CD4-positive, alpha-beta T cell treated with Interleukin-15 for 4 hours (primary cell): Measurements from ENCODE around the gene PSMD5.
A peak's percentile ranks its signal among the peaks of the same experiment; 100 is the strongest.
"Not testable (repeated sequence)": the region's sequence is repeated elsewhere in the genome, so short reads cannot be mapped to it uniquely, and the experiment has no call there.

Experiments
- DNase-seq: peaks from one replicate; pipeline ENCODE4 v3.0.0-alpha.2; 2020; ENCODE audit warnings: low spot score

The PSMD5 gene

GRCh38 chr9:120807607-120808379, 34.9 kb downstream of the PSMD5 start:
- no peak for DNase-seq

- not testable (repeated sequence) for DNase-seq
Measured at GRCh38 chr9:120804784-120805363, 37.8 kb downstream of the PSMD5 start.

- DNase-seq: no peak
Measured at GRCh38 chr9:120801441-120801840, 41.3 kb downstream of the PSMD5 start.

GRCh38 chr9:120792898-120793765, 49.6 kb downstream of the PSMD5 start, which contains the start of gene FBXW2:
Gene FBXW2, minus strand, starts transcription at chr9:120793416. Its CDS starts 5,158 bp downstream, at chr9:120788258.
- peak; percentile 79 for DNase-seq

GRCh38 chr9:120791161-120791560, 51.6 kb downstream of the PSMD5 start:
- DNase-seq: no peak

- DNase-seq: no peak
Measured at GRCh38 chr9:120787933-120788332, 54.8 kb downstream of the PSMD5 start.

- no peak for DNase-seq
Measured at GRCh38 chr9:120783602-120784047, 59.1 kb downstream of the PSMD5 start.

GRCh38 chr9:120781236-120781635, 61.5 kb downstream of the PSMD5 start:
- DNase-seq: no peak

- no peak for DNase-seq
Measured at GRCh38 chr9:120780367-120780766, 62.4 kb downstream of the PSMD5 start.

GRCh38 chr9:120779227-120779626, 63.5 kb downstream of the PSMD5 start:
- DNase-seq: no peak

GRCh38 chr9:120778758-120779157, 64.0 kb downstream of the PSMD5 start:
- no peak for DNase-seq

GRCh38 chr9:120777229-120777628, 65.5 kb downstream of the PSMD5 start:
- DNase-seq: no peak

- DNase-seq: no peak
Measured at GRCh38 chr9:120776788-120777187, 65.9 kb downstream of the PSMD5 start.

GRCh38 chr9:120775859-120776258, 66.9 kb downstream of the PSMD5 start:
- no peak for DNase-seq

GRCh38 chr9:120774719-120775118, 68.0 kb downstream of the PSMD5 start:
- DNase-seq: no peak

GRCh38 chr9:120773256-120773655, 69.5 kb downstream of the PSMD5 start:
- DNase-seq: no peak

GRCh38 chr9:120770931-120771330, 71.8 kb downstream of the PSMD5 start:
- no peak for DNase-seq

- no peak for DNase-seq
Measured at GRCh38 chr9:120768886-120769285, 73.8 kb downstream of the PSMD5 start.

- DNase-seq: no peak
Measured at GRCh38 chr9:120768247-120768646, 74.5 kb downstream of the PSMD5 start.

GRCh38 chr9:120767451-120767850, 75.3 kb downstream of the PSMD5 start:
- no peak for DNase-seq
